HepG2 (cell line): ENCODE results near the gene HOXD3. TPM values are rescaled to one million over a fixed set of nuclear protein-coding genes. Genes with fewer than 3 reads are reported as not detected.

Experiments
- ARID5B ChIP-seq: IDR thresholded peaks from 2 replicates; pipeline ENCODE4 v1.4.0; 2020; ENCODE audit warnings: mild to moderate bottlenecking, missing genetic modification reagents
- CBFB ChIP-seq: sonication (generic); formaldehyde crosslinking; IDR thresholded peaks from 2 replicates; pipeline ENCODE4 v1.4.0; 2020; ENCODE audit warnings: missing genetic modification reagents
- CREM ChIP-seq, 2 experiments: sonication (generic) in 1 of 2; formaldehyde crosslinking in 1 of 2; IDR thresholded peaks; 2 replicates each; pipeline versions ENCODE4 v1.4.0 to v1.6.1; 2016 to 2020; ENCODE audit warnings: antibody characterized with exemption in 1 of 2, mild to moderate bottlenecking in 1 of 2, missing genetic modification reagents in 1 of 2
- ETV6 ChIP-seq: sonication (generic); formaldehyde crosslinking; conservative IDR thresholded peaks from 2 replicates; pipeline ENCODE4 v1.4.0; 2020; ENCODE audit warnings: missing genetic modification reagents
- HIC2 ChIP-seq: sonication (generic); formaldehyde crosslinking; IDR thresholded peaks from 2 replicates; pipeline ENCODE4 v1.9.0; 2022; ENCODE audit warnings: low read depth, missing genetic modification reagents
- HMGA1 ChIP-seq: sonication (generic); formaldehyde crosslinking; conservative IDR thresholded peaks from 2 replicates; pipeline ENCODE4 v1.4.0; 2020; ENCODE audit warnings: missing genetic modification reagents
- MTA1 ChIP-seq: sonication (generic); formaldehyde crosslinking; IDR thresholded peaks from 2 replicates; pipeline ENCODE4 v1.4.0; 2020; ENCODE audit warnings: missing genetic modification reagents, mild to moderate bottlenecking, borderline replicate concordance
- PHB2 ChIP-seq: fragments of 450-650 bp; IDR thresholded peaks from 2 replicates; pipeline ENCODE4 v1.6.1; 2018; ENCODE audit not compliant: partially characterized antibody
- POGK ChIP-seq: sonication (generic); formaldehyde crosslinking; conservative IDR thresholded peaks from 2 replicates; pipeline ENCODE4 v1.8.0; 2022; ENCODE audit warnings: mild to moderate bottlenecking, moderate library complexity, missing genetic modification reagents
- RCOR2 ChIP-seq: IDR thresholded peaks from 2 replicates; pipeline ENCODE4 v1.6.1; 2016; ENCODE audit warnings: missing biosample characterization, missing genetic modification reagents
- UBTF ChIP-seq: sonication (generic); formaldehyde crosslinking; IDR thresholded peaks from 2 replicates; pipeline ENCODE4 v1.4.0; 2020; ENCODE audit warnings: mild to moderate bottlenecking, missing genetic modification reagents
- ZC3H13 ChIP-seq: sonication (generic); formaldehyde crosslinking; IDR thresholded peaks from 2 replicates; pipeline ENCODE4 v1.8.1; 2023; ENCODE audit warnings: mild to moderate bottlenecking, missing genetic modification reagents, moderate library complexity
- ZNF577 ChIP-seq: sonication (generic); formaldehyde crosslinking; IDR thresholded peaks from 2 replicates; pipeline ENCODE4 v1.4.0; 2020; ENCODE audit warnings: mild to moderate bottlenecking, low read depth, missing genetic modification reagents, borderline replicate concordance
- ZNF724P ChIP-seq: sonication (generic); formaldehyde crosslinking; IDR thresholded peaks from 2 replicates; pipeline ENCODE4 v1.8.0; 2022; ENCODE audit warnings: missing genetic modification reagents, borderline replicate concordance
- ZNF761 ChIP-seq: sonication (generic); formaldehyde crosslinking; conservative IDR thresholded peaks from 2 replicates; pipeline ENCODE4 v1.4.0; 2020; ENCODE audit warnings: mild to moderate bottlenecking, missing genetic modification reagents
- ZNF788 ChIP-seq: sonication (generic); formaldehyde crosslinking; IDR thresholded peaks from 2 replicates; pipeline ENCODE4 v1.5.0; 2020; ENCODE audit warnings: mild to moderate bottlenecking, missing genetic modification reagents, borderline replicate concordance
- ZNF839 ChIP-seq: sonication (generic); formaldehyde crosslinking; IDR thresholded peaks from 2 replicates; pipeline ENCODE4 v1.4.0; 2020; ENCODE audit warnings: missing genetic modification reagents, mild to moderate bottlenecking, borderline replicate concordance
- polyA plus RNA-seq, 8 experiments: library from polyadenylated mRNA; depleted of rRNA in 3 of 8; stranded (reverse) in 7 of 8; unstranded in 1 of 8; fragments of >200 nt; fragmentation: Illumina TruSeq in 4 of 8; extraction: Trizol in 4 of 8; gene quantifications; 2 replicates each; pipeline versions ENCODE4 v1.2.1 to v1.2.3, GENCODE V29; 2011 to 2016; ENCODE audit warnings: low read depth in 4 of 8, missing spikeins in 1 of 8, mixed read lengths in 1 of 8; ENCODE audit not compliant: insufficient read depth in 1 of 8
- total RNA-seq, 5 experiments: library from RNA; depleted of rRNA; stranded (reverse); fragments of >200 nt; fragmentation: Illumina TruSeq; extraction: Trizol; gene quantifications; 2 replicates each; pipeline ENCODE4 v1.2.3, GENCODE V29; 2016; ENCODE audit warnings: low read depth in 1 of 5

HOXD3 gene
- total and polyA plus RNA-seq, 2 of the 13 experiments (the other 11 are each of a cell fraction or from before 2014, with no cell fraction given) = 0.05 to 0.09 TPM

GRCh38 chr2:176188774-176189680 is 31.9 kb downstream of the HOXD3 start (continued):
- no peak for TF ChIP-seq PHB2
- no peak for TF ChIP-seq RCOR2 (CRISPR knock-in tag)
- TF ChIP-seq ZNF724P = no peak
- TF ChIP-seq ZNF788 (CRISPR knock-in tag) = peak; percentile 63; the same call in 1 of the 2 replicates
- TF ChIP-seq ZC3H13 (CRISPR knock-in tag) = peak; percentile 48; the same call in 1 of the 2 replicates
- TF ChIP-seq CBFB (CRISPR knock-in tag) = 0 out of 2 replicates have a peak, but pooled peaks have one; percentile 1
- TF ChIP-seq UBTF (CRISPR knock-in tag) = 0 out of 2 replicates have a peak, but pooled peaks have one; percentile 0
- 0 out of 2 replicates have a peak, but pooled peaks have one; percentile 49 for TF ChIP-seq ZNF839 (CRISPR knock-in tag)
- TF ChIP-seq HIC2 (CRISPR knock-in tag) = 0 out of 2 replicates have a peak, but pooled peaks have one; percentile 41
- 0 out of 2 replicates have a peak, but pooled peaks have one; percentile 12 for TF ChIP-seq ARID5B (CRISPR knock-in tag)
- TF ChIP-seq ETV6 (CRISPR knock-in tag) = 0 out of 2 replicates have a peak, but pooled peaks have one; percentile 43
- TF ChIP-seq CREM (IDR thresholded peaks at IDR 0.05) = no peak
- no peak for TF ChIP-seq CREM (CRISPR knock-in tag; IDR thresholded peaks at IDR 0.05)
- no peak for TF ChIP-seq HMGA1 (CRISPR knock-in tag)
- TF ChIP-seq ZNF761 (CRISPR knock-in tag) = 0 out of 2 replicates have a peak, but pooled peaks have one; percentile 15
- TF ChIP-seq MTA1 (CRISPR knock-in tag) = peak; percentile 38; the same call in 1 of the 2 replicates
- TF ChIP-seq ZNF577 (CRISPR knock-in tag) = 0 out of 2 replicates have a peak, but pooled peaks have one; percentile 41
- peak; percentile 3; the same call in 1 of the 2 replicates for TF ChIP-seq POGK (CRISPR knock-in tag)
